CD4-positive, alpha-beta T cell (primary cell): ENCODE measurements around the gene CCDC190. TPM values are rescaled to one million over a fixed set of nuclear protein-coding genes. Genes with fewer than 3 reads are reported as not detected.

Source experiments
- ATAC-seq: fragments of 200-7000 bp; cut with Tn5 transposase; one replicate; pipeline ENCODE4 v1.10.0; 2022; ENCODE audit warnings: mild to moderate bottlenecking; ENCODE audit not compliant: poor library complexity
- CTCF ChIA-PET: fragments of 350-600 bp; sonication (Branson Sonifier 250); formaldehyde crosslinking; loops from one replicate; lab custom pipeline; 2021; ENCODE audit warnings: antibody characterized with exemption, inconsistent platforms; lab: Charles Lee
- POLR2A ChIA-PET: fragments of 350-600 bp; sonication (Branson Sonifier 250); formaldehyde crosslinking; loops from one replicate; lab custom pipeline; 2021; ENCODE audit warnings: antibody characterized with exemption, inconsistent platforms; lab: Charles Lee
- DNase-seq, 14 experiments: peaks; one replicate each; pipeline ENCODE4 v3.0.0-alpha.2; 2013 to 2020; ENCODE audit warnings: mixed read lengths in 2 of 14
- H3K27ac ChIP-seq, 2 donors: one replicate each; pipeline versions ENCODE4 v1.5.1 to v1.7.0; 2013; ENCODE audit warnings: low read length in 2 of 2, low read depth in 1 of 2, mild to moderate bottlenecking in 1 of 2
- H3K27me3 ChIP-seq, 2 experiments: 1 replicate in 1 of 2; 2 replicates in 1 of 2; pipeline versions ENCODE4 v1.6.1 to v1.7.0; 2013; ENCODE audit warnings: low read length in 2 of 2, control low read depth in 1 of 2, mild to moderate bottlenecking in 1 of 2, moderate library complexity in 1 of 2; ENCODE audit not compliant: insufficient read depth in 2 of 2, control insufficient read depth in 1 of 2
- H3K36me3 ChIP-seq: one replicate; pipeline ENCODE4 v1.6.1; 2013; ENCODE audit warnings: low read length, control low read depth; ENCODE audit not compliant: insufficient read depth
- H3K4me1 ChIP-seq: one replicate; pipeline ENCODE4 v1.6.1; 2013; ENCODE audit warnings: low read length, control low read depth; ENCODE audit not compliant: insufficient read depth
- H3K4me3 ChIP-seq: one replicate; pipeline ENCODE4 v1.5.1; 2013; ENCODE audit warnings: mild to moderate bottlenecking, low read length, moderate library complexity
- H3K9me3 ChIP-seq, 2 experiments: 1 replicate in 1 of 2; 2 replicates in 1 of 2; pipeline versions ENCODE4 v1.6.1 to v1.7.0; 2013; ENCODE audit warnings: low read length in 2 of 2, mild to moderate bottlenecking in 2 of 2, control low read depth in 1 of 2, moderate library complexity in 1 of 2; ENCODE audit not compliant: control insufficient read depth in 1 of 2, insufficient read depth in 1 of 2
- H3K27ac Mint-ChIP-seq: one replicate; pipeline ENCODE4 v1.8.0; 2020; ENCODE audit warnings: mixed read lengths
- H3K27me3 Mint-ChIP-seq: one replicate; pipeline ENCODE4 v1.8.0; 2021; ENCODE audit warnings: mixed read lengths
- H3K36me3 Mint-ChIP-seq: one replicate; pipeline ENCODE4 v1.8.0; 2021; ENCODE audit warnings: low read depth, mixed read lengths
- H3K4me1 Mint-ChIP-seq: one replicate; pipeline ENCODE4 v1.8.0; 2021; ENCODE audit warnings: low read depth, mixed read lengths
- H3K4me3 Mint-ChIP-seq: one replicate; pipeline ENCODE4 v1.8.0; 2020; ENCODE audit warnings: mild to moderate bottlenecking, mixed read lengths
- H3K9me3 Mint-ChIP-seq: one replicate; pipeline ENCODE4 v1.8.0; 2020; ENCODE audit warnings: mixed read lengths
- intact Hi-C, 2 experiments: fragments of 100-400 bp; cut with DNase I in 1 of 2; cut with micrococcal nuclease in 1 of 2; formaldehyde crosslinking; loops; one replicate each; pipeline versions ENCODE4 v1.15.1 to v1.9.0; 2023 to 2025; cut with DNase I, micrococcal nuclease
- total RNA-seq, 174 experiments: library from RNA in 2 of 174; stranded (reverse) in 2 of 174; gene quantifications; one replicate each; pipeline ENCODE4 v1.2.3 and lab custom pipeline; 2021 to 2026
- TF ChIP-seq, protein P1 (sequence below): fragments of 200-600 bp; IDR thresholded peaks from one replicate; pipeline ENCODE4 v1.8.0; 2022; ENCODE audit warnings: antibody characterized with exemption, mild to moderate bottlenecking

CCDC190 gene
- total RNA-seq, 2 experiments from 2014 or later = not detected

DNA sequence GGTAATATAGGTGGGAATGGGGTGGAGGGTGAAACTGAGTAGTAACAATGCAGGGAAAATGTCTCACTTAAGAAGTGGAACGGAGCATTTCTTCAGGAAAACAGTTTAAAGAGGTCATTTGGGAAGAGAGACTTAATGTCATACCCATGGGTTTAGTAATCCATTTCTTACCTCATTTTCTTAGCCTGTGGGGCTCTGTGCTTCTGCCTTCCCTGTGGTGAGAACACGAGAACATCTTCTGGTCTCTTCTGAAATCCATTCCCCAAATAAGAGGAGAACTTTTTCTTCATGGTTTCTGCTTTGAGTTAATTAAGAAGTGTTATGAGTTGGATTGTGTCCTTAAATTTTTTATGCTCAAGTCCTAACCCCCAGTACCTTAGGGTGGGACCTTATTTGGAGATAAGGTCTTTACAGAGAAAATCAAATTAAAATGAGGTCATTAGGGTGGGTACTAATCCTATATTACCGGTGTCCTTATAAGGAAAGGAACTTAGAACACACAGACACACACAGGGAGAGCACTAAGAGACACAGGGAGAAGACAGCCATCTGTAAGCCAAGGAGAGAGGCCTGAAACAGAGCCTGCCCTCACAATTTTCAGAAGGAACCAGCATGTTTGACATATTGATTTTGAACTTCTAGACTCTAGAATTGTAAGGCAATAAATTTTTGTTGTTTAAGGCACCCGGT is 5.4 kb downstream of the CCDC190 start:
- Mint-ChIP-seq H3K36me3 (no peaks in the 10 kb centered on the region), H3K27ac (no peak overlapping the region), H3K9me3 (no peaks in the 10 kb centered on the region), H3K4me3 (no peak overlapping the region), H3K27me3 (peaks cover 14% of the 10 kb centered on the region), H3K4me1 (no peaks in the 10 kb centered on the region)
- Histone ChIP-seq H3K36me3 (no peaks in the 10 kb centered on the region), H3K27me3 (no peaks in the 10 kb centered on the region), H3K4me1 (no peaks in the 10 kb centered on the region), H3K9me3 (no peaks in the 10 kb centered on the region), H3K4me3 (no peak overlapping the region), H3K27ac (no peak overlapping the region)
- TF ChIP-seq, protein P1, sequence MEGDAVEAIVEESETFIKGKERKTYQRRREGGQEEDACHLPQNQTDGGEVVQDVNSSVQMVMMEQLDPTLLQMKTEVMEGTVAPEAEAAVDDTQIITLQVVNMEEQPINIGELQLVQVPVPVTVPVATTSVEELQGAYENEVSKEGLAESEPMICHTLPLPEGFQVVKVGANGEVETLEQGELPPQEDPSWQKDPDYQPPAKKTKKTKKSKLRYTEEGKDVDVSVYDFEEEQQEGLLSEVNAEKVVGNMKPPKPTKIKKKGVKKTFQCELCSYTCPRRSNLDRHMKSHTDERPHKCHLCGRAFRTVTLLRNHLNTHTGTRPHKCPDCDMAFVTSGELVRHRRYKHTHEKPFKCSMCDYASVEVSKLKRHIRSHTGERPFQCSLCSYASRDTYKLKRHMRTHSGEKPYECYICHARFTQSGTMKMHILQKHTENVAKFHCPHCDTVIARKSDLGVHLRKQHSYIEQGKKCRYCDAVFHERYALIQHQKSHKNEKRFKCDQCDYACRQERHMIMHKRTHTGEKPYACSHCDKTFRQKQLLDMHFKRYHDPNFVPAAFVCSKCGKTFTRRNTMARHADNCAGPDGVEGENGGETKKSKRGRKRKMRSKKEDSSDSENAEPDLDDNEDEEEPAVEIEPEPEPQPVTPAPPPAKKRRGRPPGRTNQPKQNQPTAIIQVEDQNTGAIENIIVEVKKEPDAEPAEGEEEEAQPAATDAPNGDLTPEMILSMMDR = no peak
- no peak for DNase-seq
- CTCF ChIA-PET = no interaction called here
- POLR2A ChIA-PET = no interaction called here
- ATAC-seq = no peak
- intact Hi-C loops = loop anchor here in 1 of 2 experiments (1.0 to 2.0 kb wide), 2 partner anchors 457 to 463 kb away; no protein-coding TSS in a partner anchor

DNA sequence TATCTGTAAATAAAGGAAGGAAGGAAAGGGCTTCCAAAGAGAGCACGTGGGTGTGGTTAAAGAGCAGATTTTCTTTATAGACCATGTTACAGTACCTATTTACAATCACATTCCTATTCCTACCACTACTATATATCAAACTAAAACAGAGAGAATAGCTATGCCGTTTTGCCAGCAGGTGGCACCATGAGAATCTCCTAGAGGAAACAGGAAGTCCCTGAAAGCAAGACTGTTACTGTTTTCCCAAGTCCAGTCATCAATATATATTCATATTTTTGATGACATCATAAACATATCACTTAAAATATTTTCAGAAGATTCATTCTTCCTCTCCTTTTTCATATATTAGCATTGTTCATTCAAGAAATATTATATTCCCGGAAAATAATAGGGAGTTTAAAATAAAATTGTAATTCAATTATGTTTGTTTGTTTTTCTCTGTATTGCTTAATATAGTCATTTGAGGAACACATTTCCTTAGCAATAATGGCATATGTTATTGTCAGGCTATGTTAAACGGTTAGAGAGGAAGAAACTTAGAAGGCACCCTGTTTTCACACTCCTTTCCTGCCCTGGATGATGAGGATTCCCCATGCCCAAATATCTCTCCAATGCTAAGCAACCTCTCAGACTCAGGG is 6.6 kb downstream of the CCDC190 start:
- TF ChIP-seq, protein P1 = peak; percentile 76
- ChIA-PET POLR2A (interaction anchor here (1.2 kb wide), 1 partner anchor 462 kb away, joined by 5 read pairs; no protein-coding TSS in a partner anchor), CTCF (interaction anchor here (1.0 to 1.3 kb wide), 2 partner anchors 460 to 462 kb away, joined by 3 to 10 read pairs; no protein-coding TSS in a partner anchor)
- Histone ChIP-seq H3K4me3 (no peak overlapping the region), H3K27me3 (no peaks in the 10 kb centered on the region), H3K4me1 (no peaks in the 10 kb centered on the region), H3K36me3 (no peaks in the 10 kb centered on the region), H3K9me3 (no peaks in the 10 kb centered on the region), H3K27ac (no peak overlapping the region)
- Mint-ChIP-seq H3K4me1 (no peaks in the 10 kb centered on the region), H3K27me3 (peaks cover 14% of the 10 kb centered on the region), H3K9me3 (no peaks in the 10 kb centered on the region), H3K36me3 (no peaks in the 10 kb centered on the region), H3K4me3 (no peak overlapping the region), H3K27ac (no peak overlapping the region)
- DNase-seq (peak; percentile 7 to 70 (median 28)), ATAC-seq (peak; percentile 51)
- intact Hi-C loops = loop anchor here (1.0 to 5.0 kb wide), 3 partner anchors 318 to 464 kb away; no protein-coding TSS in a partner anchor

DNA sequence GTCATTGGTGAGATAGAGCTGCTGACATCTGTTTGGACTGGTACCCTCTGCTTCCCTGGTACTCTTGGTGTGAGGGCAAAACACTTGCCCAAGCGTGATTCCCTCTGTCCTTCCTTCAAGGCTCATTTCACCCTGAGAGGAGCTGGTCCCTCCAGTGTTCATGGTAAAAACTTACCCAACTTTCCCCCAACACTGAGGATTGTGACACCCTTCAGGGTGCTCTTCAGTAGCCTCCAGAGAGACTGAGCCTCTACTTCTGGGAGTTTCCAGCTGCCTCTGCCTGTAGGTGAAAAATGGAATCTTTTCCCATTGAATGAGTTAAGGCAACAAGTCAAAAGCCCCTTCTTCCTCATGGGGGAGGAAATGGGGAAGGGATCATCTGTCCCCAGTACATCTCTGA is 9.6 kb downstream of the CCDC190 start:
- TF ChIP-seq, protein P1 = no peak
- H3K27me3 Mint-ChIP-seq = peaks cover 26% of the 10 kb centered on the region
- ATAC-seq = no peak
- no peaks in the 10 kb centered on the region for H3K4me1 ChIP-seq
- no peak overlapping the region for H3K27ac Mint-ChIP-seq
- H3K4me3 ChIP-seq = no peak overlapping the region
- H3K27ac ChIP-seq = no peak overlapping the region
- no peak overlapping the region for H3K4me3 Mint-ChIP-seq
- POLR2A ChIA-PET = no interaction called here
- intact Hi-C loops = loop anchor here in 1 of 2 experiments (5.0 kb wide), 1 partner anchor 321 kb away; no protein-coding TSS in a partner anchor
- no peaks in the 10 kb centered on the region for H3K9me3 ChIP-seq
- H3K4me1 Mint-ChIP-seq = no peaks in the 10 kb centered on the region
- peaks cover 0 to 2% of the 10 kb centered on the region in 2 experiments for H3K27me3 ChIP-seq
- no peaks in the 10 kb centered on the region for H3K36me3 Mint-ChIP-seq
- H3K36me3 ChIP-seq = no peaks in the 10 kb centered on the region
- CTCF ChIA-PET = no interaction called here
- H3K9me3 Mint-ChIP-seq = no peaks in the 10 kb centered on the region
- no peak for DNase-seq
